HCT116 (cell line): ENCODE measurements around the gene ZMYND12.

Source experiments
- EZH2 ChIP-seq: fragments of 200-600 bp; sonication (generic); IDR thresholded peaks from 2 replicates; pipeline ENCODE4 v1.6.1; 2017; ENCODE audit warnings: antibody characterized with exemption, mixed run types
- POLR2A ChIP-seq: IDR thresholded peaks from 2 replicates; pipeline ENCODE4 v1.7.0; 2011; ENCODE audit warnings: borderline replicate concordance; ENCODE audit not compliant: insufficient read depth, insufficient read length; ENCODE audit errors: extremely low read depth
- POLR2AphosphoS5 ChIP-seq: IDR thresholded peaks from 2 replicates; pipeline ENCODE4 v1.6.1; 2011; ENCODE audit warnings: mild to moderate bottlenecking, low read depth, low read length, moderate library complexity

GRCh38 chr1:42431514-42431913, 24.3 kb downstream of the ZMYND12 start:
- TF ChIP-seq POLR2A, result no peak
- no peak for TF ChIP-seq POLR2AphosphoS5
- TF ChIP-seq EZH2, result no peak
